HG03439 (cell line): ENCODE data around the gene BCL2L15.
A peak's percentile ranks its signal among the peaks of the same experiment; 100 is the strongest.

Experiments used
- ATAC-seq: cut with Tn5 transposase; IDR thresholded peaks from one replicate; pipeline ENCODE4 v1.9.1; 2021; ENCODE audit warnings: mild to moderate bottlenecking, moderate library complexity; ENCODE audit not compliant: unreplicated experiment

BCL2L15 gene

GRCh38 chr1:113887402-113888175, at the start of gene BCL2L15:
BCL2L15 (minus strand) TSS chr1:113887581; CDS start chr1:113887375, 206 bp downstream.
- ATAC-seq, result no peak

DNA sequence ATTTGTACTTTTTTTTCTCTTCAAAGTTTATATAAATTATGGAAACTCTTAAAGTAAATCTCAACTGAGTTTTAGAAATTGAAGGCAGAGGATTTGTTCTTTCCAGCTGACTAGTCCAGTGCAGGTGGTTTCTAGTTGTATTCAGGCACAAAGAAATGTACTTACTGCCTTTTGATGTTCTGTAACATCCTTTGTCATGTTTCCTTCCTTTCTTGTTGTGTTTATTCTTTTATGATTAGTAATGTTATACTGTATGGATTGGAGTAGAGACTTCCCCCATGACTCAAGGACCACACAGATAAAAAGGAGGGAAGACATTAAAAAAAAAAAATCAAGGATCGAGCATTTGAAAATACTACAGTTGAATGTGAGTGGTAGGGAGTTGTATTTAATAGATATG, 49.8 kb upstream of the BCL2L15 start:
- ATAC-seq, result no peak

- ATAC-seq, result no peak
Observed at GRCh38 chr1:113935970-113936369, 48.6 kb upstream of the BCL2L15 start.

GRCh38 chr1:113935176-113935575, 47.8 kb upstream of the BCL2L15 start:
- no peak for ATAC-seq

- no peak for ATAC-seq
Observed at GRCh38 chr1:113934511-113935055, 47.2 kb upstream of the BCL2L15 start.

- no peak for ATAC-seq
Observed at GRCh38 chr1:113934006-113934405, 46.6 kb upstream of the BCL2L15 start.

- ATAC-seq, result no peak
Observed at GRCh38 chr1:113931451-113931851, 44.1 kb upstream of the BCL2L15 start.

- peak; percentile 21 for ATAC-seq
Observed at GRCh38 chr1:113930499-113931161, 43.2 kb upstream of the BCL2L15 start.

GRCh38 chr1:113929750-113930498, 42.5 kb upstream of the BCL2L15 start:
- ATAC-seq, result peak; percentile 36

- ATAC-seq, result peak; percentile 72
Observed at GRCh38 chr1:113928941-113929749, 41.8 kb upstream of the BCL2L15 start, which contains the start of gene HIPK1. HIPK1 (plus strand) TSS chr1:113929324.

DNA sequence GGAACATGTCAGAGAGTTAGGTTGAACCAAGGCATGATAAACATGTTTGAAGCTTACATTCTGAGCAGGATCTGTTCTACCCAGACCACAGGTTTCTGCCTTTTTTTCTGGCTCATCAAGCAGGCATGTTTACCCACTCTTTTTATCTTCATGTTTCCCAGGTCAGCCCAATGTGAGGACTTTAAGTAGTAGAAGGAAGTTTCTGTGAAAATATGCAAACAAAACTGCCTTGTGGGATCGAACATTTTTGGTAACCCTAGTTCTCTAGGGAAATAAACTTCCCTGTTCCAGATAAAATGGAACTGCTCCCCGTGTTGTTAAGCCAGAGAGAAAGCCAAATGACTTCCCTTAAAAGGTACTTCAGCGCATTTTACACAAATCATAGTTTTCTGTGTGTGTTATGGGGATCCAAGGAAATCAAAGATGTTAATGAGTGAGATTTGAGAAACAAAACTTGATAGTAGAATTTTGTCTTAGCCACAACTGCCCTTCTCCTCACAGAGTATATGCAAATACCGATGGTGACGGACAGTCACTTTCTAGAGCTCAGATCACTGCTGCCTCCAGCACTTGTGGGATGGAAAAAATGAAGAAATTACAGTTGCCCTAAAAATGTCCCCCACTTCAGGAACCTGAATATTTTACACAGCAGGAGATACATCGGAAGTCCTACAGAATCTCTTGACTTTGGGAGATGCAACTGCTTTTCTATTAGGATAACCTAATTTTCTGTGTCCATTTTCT, 41.0 kb upstream of the BCL2L15 start:
- ATAC-seq, result no peak

DNA sequence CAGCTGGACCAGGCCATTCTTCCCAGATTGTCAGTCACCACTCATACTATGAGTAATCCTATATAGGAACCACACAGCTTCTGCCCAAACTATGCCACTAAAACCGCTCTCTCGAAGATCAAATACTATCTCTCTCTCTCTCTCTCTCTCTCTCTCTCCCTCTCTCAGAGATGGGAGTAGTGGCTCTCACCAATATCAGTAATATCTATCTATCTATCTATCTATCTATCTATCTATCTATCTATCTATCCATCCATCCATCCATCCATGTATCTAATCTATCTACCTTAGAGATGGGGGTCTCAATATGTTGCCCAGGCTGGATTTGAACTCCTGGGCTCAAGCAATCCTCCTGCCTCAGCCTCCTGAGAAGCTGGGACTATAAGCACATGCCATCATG, 37.1 kb upstream of the BCL2L15 start:
- no peak for ATAC-seq

GRCh38 chr1:113922957-113923356, 35.6 kb upstream of the BCL2L15 start:
- no peak for ATAC-seq

DNA sequence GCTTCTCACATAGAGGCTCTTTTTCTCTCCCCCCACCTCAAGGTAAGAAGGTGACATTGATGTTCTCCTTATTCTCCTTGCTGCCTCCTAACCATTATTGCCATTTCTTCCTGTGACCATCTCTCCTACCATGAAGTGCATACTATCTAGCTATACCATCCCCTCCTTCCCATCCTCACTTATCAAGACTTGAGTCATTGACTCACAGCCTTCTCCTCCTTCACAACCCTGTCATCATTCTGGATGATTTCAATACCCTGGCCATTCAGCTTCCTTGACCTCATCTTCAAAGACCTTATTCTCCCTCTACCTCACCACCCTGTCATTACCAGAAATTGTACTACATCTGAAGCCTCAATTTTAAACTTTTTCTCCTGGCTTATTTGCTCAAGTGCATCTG, 30.9 kb upstream of the BCL2L15 start:
- no peak for ATAC-seq

GRCh38 chr1:113917400-113918082, 30.2 kb upstream of the BCL2L15 start:
- ATAC-seq, result no peak

DNA sequence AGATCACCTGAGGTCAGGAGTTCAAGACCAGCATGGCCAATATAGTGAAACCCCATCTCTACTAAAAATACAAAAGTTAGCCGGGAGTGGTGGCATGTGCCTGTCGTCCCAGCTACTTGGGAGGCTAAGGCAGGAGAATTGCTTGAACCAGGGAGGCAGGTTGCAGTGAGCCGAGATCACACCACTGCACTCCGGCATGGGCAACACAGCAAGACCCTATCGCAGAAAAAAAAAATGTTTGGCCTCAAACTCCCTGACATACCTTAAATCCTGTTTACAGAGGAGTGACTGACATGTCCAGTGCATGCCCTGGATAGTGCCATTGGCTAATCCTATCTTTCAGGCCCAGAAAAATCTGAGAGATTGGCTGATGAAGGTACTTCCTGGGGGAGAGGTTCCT, 29.6 kb upstream of the BCL2L15 start:
- no peak for ATAC-seq

DNA sequence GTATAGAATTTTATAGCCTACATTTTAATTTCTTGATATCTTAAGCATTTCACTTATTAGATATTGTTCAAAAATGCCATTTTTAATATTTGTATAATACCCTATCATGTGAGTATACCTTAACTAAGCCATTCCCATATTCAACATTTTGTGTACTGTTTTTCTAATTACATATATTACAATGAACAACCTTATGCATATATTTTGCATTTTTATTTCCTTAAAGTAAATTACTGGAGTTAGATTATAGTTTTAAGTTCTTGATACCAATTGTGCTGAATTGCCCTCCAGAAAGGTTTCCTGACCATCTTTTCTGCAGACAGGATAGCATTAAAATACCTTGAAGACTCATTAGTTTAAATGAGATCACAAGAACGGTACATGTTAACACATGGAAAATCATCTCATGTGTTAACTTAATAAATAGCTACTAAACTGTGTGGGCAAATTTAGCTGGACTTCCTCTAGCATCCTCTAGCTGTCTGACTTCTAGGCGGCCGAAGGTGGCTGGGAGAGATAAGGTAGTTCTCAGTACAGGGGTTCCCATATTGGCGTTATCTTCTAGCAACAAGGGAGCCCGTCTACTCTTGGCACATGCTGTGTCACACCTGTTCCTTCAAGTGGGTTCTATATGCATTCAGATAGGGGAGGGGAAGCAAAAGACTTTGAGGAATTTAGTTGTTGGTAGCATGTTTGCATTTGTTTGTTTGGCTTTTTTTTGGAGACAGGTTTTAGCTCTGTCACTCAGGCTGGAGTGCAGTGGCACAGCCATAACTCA, 26.7 kb upstream of the BCL2L15 start:
- ATAC-seq, result no peak

GRCh38 chr1:113913312-113913668, 25.9 kb upstream of the BCL2L15 start:
- ATAC-seq, result no peak
